Thyroid gland (tissue), 4 donors: ENCODE data around the gene PSMD6.

Experiments used
- POLR2A ChIP-seq, 2 donors: fragments of 450-650 bp; IDR thresholded peaks; one replicate each; pipeline ENCODE4 v1.6.1; 2017; ENCODE audit warnings: antibody characterized with exemption in 2 of 2, mild to moderate bottlenecking in 2 of 2, moderate library complexity in 1 of 2
- TF ChIP-seq, protein P1 (sequence below), 6 experiments: fragments of 200-600 bp in 3 of 6; fragments of 450-650 bp in 3 of 6; sonication (generic) in 3 of 6; IDR thresholded peaks; one replicate each; pipeline ENCODE4 v1.5.1; 2016 to 2019; ENCODE audit warnings: antibody characterized with exemption in 6 of 6, mild to moderate bottlenecking in 2 of 6, inconsistent platforms in 1 of 6, moderate library complexity in 1 of 6

DNA sequence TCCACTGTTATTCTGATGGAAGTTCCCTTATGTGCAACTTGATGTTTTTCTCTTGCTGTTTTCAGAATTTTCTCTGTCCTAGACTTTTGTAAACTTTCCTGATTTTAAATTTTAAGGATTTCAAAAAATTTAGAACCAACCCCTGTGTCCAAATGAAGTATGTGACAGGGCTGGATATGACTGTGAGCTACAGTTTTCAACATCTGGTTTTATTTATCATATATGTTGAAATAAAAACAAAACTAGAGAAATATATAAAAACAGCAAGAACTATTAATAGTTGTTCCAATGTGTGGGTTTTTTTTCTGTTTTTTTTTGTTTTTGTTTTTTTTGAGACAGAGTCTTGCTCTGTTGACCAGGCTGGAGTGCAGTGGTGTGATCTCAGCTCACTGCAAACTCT is 47.4 kb upstream of the PSMD6 start:
- TF ChIP-seq, protein P1, sequence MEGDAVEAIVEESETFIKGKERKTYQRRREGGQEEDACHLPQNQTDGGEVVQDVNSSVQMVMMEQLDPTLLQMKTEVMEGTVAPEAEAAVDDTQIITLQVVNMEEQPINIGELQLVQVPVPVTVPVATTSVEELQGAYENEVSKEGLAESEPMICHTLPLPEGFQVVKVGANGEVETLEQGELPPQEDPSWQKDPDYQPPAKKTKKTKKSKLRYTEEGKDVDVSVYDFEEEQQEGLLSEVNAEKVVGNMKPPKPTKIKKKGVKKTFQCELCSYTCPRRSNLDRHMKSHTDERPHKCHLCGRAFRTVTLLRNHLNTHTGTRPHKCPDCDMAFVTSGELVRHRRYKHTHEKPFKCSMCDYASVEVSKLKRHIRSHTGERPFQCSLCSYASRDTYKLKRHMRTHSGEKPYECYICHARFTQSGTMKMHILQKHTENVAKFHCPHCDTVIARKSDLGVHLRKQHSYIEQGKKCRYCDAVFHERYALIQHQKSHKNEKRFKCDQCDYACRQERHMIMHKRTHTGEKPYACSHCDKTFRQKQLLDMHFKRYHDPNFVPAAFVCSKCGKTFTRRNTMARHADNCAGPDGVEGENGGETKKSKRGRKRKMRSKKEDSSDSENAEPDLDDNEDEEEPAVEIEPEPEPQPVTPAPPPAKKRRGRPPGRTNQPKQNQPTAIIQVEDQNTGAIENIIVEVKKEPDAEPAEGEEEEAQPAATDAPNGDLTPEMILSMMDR (IDR thresholded peaks at IDR 0.05) = no peak
- no peak for TF ChIP-seq POLR2A (IDR thresholded peaks at IDR 0.05)
